Measurements from ENCODE around the gene MECP2. TPM values are rescaled to one million over a fixed set of nuclear protein-coding genes. Genes with fewer than 3 reads are reported as not detected.

The MECP2 gene
- total RNA-seq, 4 donors from 2014 or later: 22.1 to 53.1 (median 37.8) TPM

DNA sequence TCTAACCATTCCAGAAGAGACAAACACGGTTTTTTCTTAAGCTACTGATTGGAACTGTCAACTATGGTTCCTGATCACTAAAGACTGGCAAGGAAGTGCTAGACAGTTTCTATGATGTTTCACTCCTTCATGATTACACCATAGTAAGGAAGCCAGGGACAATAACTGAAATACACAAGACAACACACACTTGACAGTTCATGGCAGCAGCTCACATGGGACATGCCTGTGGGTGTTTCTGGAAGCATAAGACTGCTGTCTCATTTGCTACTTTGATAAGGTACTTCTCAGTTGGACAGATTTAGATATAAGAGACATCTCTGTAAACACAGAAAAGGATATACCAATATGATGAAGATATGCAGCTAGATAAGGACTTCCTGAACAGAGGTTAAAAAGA is 69.5 kb downstream of the MECP2 start:
- no peak for DNase-seq
- WGBS, 2 donors (ENCODE audit: low coverage in 1 of 2): 41% methylated on average over 1 of the region's 1 CpG; no CpG with 5 or more reads in 1 of the 2 donors
- no peak overlapping the region for H3K27ac ChIP-seq
- intact Hi-C loops (cut with DNase I; ENCODE audit: low total_unique reads): no loop called here
- peaks cover 0 to 10% (median 4%) of the 10 kb centered on the region in 4 donors for H3K4me1 ChIP-seq
- in situ Hi-C loops (cut with MboI; ENCODE audit: low pct_ligation_motif_present in 1 of 4, low pct_unique_long_range_greater_than_20kb in 1 of 4, low sequenced_read_pairs in 3 of 4): no loop called here
- no peaks in the 10 kb centered on the region for H3K27me3 ChIP-seq
- no peak overlapping the region for H3K4me3 ChIP-seq
- no peaks in the 10 kb centered on the region for H3K36me3 ChIP-seq
- TF ChIP-seq POLR2AphosphoS5 (IDR thresholded peaks at IDR 0.05): no peak
- TF ChIP-seq EP300 (IDR thresholded peaks at IDR 0.05; ENCODE audit: low read depth): no peak
- TF ChIP-seq, protein P1, sequence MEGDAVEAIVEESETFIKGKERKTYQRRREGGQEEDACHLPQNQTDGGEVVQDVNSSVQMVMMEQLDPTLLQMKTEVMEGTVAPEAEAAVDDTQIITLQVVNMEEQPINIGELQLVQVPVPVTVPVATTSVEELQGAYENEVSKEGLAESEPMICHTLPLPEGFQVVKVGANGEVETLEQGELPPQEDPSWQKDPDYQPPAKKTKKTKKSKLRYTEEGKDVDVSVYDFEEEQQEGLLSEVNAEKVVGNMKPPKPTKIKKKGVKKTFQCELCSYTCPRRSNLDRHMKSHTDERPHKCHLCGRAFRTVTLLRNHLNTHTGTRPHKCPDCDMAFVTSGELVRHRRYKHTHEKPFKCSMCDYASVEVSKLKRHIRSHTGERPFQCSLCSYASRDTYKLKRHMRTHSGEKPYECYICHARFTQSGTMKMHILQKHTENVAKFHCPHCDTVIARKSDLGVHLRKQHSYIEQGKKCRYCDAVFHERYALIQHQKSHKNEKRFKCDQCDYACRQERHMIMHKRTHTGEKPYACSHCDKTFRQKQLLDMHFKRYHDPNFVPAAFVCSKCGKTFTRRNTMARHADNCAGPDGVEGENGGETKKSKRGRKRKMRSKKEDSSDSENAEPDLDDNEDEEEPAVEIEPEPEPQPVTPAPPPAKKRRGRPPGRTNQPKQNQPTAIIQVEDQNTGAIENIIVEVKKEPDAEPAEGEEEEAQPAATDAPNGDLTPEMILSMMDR (IDR thresholded peaks at IDR 0.05): no peak
- no peak for TF ChIP-seq POLR2A (IDR thresholded peaks at IDR 0.05)
- H3K9me3 ChIP-seq: no peaks in the 10 kb centered on the region

DNA sequence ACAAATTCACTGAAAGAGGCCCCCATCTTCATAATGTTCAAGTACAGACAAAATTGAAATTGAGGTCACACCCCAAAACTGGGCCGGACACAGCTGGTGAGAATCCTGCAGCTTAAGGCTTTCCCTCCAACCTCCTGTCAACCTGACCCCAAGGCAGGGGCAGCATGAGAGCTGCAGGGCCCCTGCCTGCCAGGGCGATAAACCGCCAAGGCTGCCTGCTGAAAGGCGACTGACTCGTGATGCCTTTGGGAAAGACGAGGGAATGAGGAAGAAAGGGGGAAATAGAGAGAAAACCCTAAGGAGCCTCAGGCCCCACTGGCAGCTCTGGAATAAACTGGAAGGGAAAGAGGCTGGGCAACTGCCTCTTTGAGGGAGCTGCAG is 70.5 kb downstream of the MECP2 start:
- DNase-seq: no peak
- Histone ChIP-seq H3K4me1 (peaks cover 0 to 10% (median 4%) of the 10 kb centered on the region in 4 donors), H3K27me3 (no peaks in the 10 kb centered on the region), H3K4me3 (no peak overlapping the region), H3K9me3 (no peaks in the 10 kb centered on the region), H3K27ac (no peak overlapping the region), H3K36me3 (no peaks in the 10 kb centered on the region)
- WGBS, 2 donors (ENCODE audit: low coverage in 1 of 2): 79% methylated on average over 6 of the region's 6 CpGs; no CpG with 5 or more reads in 1 of the 2 donors
- in situ Hi-C loops (cut with MboI; ENCODE audit: low pct_ligation_motif_present in 1 of 4, low pct_unique_long_range_greater_than_20kb in 1 of 4, low sequenced_read_pairs in 3 of 4) (no loop called here), intact Hi-C loops (cut with DNase I; ENCODE audit: low total_unique reads) (no loop called here)
- TF ChIP-seq EP300 (IDR thresholded peaks at IDR 0.05; ENCODE audit: low read depth): no peak

DNA sequence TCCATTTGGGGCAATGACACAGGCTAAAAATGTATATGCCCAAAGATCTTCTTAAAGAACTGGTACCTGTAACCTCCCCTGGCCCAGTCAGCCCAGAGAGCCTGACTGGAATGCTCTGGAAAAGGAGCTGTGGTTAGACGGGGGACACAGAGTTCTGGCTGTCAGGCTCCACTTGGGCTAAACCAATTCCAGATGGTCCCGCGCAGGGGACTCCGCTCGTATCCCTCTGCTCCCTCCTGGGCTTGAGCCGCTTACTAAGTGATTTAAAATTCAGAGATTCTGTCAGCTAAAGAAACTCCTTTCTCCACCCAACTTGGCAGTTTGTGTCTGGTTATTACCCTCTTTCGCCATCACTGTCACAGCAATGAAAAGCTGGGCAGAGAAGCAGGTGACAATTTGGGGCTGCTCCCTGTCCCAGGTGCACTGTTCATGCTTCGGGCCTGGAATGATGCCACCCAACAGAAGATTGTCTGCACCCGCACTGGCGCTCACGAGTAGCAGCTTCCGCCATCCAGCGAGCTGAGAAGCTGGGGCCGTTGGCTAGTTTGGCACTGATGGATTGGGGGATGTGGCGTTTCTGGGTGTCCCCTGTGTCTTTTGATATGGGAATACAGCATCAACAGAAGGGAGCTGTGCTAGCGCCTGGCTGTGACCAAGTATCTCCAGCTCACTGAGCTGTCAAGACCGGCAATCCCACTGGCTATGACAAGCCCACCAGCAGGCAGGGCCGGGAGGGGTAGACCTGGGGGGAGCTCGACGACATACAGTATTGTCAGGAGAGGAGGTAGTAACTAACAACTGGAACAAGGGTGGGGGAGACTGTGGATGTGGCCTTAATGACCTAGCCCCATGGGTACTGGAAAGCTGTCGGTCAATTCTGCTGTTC is 71.1 kb downstream of the MECP2 start:
- Histone ChIP-seq H3K9me3 (no peaks in the 10 kb centered on the region), H3K27me3 (no peaks in the 10 kb centered on the region), H3K27ac (no peak overlapping the region), H3K4me1 (peaks cover 0 to 10% (median 4%) of the 10 kb centered on the region in 4 donors), H3K36me3 (no peaks in the 10 kb centered on the region), H3K4me3 (no peak overlapping the region)
- TF ChIP-seq, protein P1 (IDR thresholded peaks at IDR 0.05): no peak
- TF ChIP-seq POLR2AphosphoS5 (IDR thresholded peaks at IDR 0.05) (no peak), POLR2A (IDR thresholded peaks at IDR 0.05) (no peak), EP300 (IDR thresholded peaks at IDR 0.05; ENCODE audit: low read depth) (no peak)
- WGBS, 2 donors (ENCODE audit: low coverage in 1 of 2): 88% methylated on average over 21 of the region's 21 CpGs; no CpG with 5 or more reads in 1 of the 2 donors
- no peak for DNase-seq
- in situ Hi-C loops (cut with MboI; ENCODE audit: low pct_ligation_motif_present in 1 of 4, low pct_unique_long_range_greater_than_20kb in 1 of 4, low sequenced_read_pairs in 3 of 4): no loop called here
- intact Hi-C loops (cut with DNase I; ENCODE audit: low total_unique reads): no loop called here

DNA sequence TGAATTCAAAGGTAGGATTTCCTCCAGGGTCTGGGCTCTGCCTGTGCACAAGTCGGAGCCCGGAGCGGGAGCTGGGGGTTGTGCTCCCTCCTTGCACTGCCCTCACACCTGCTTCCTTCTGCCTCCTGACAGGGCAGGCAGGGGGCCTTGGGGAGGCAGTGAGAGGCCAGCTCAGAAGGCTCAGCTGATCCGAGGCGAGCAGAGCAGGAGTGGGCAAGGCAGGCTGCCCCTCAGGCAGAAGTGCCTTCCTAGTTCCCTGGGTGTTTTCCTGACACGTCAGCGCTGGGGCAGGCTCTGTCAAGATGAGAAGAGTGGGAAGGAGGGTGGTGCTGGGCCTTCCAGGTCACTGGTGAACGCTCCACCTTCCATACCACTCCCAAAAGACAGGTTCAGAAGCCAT is 72.3 kb downstream of the MECP2 start:
- TF ChIP-seq POLR2AphosphoS5 (IDR thresholded peaks at IDR 0.05) (no peak), EP300 (IDR thresholded peaks at IDR 0.05; ENCODE audit: low read depth) (no peak), POLR2A (IDR thresholded peaks at IDR 0.05) (no peak)
- TF ChIP-seq, protein P1 (IDR thresholded peaks at IDR 0.05): no peak
- no peaks in the 10 kb centered on the region for H3K9me3 ChIP-seq
- WGBS, 2 donors (ENCODE audit: low coverage in 1 of 2): 89% methylated on average over 8 of the region's 8 CpGs; no CpG with 5 or more reads in 1 of the 2 donors
- H3K4me1 ChIP-seq: peaks cover 0 to 18% (median 5%) of the 10 kb centered on the region in 4 donors
- intact Hi-C loops (cut with DNase I; ENCODE audit: low total_unique reads): no loop called here
- DNase-seq: no peak
- no peak overlapping the region for H3K27ac ChIP-seq
- no peaks in the 10 kb centered on the region for H3K27me3 ChIP-seq
- in situ Hi-C loops (cut with MboI; ENCODE audit: low pct_ligation_motif_present in 1 of 4, low pct_unique_long_range_greater_than_20kb in 1 of 4, low sequenced_read_pairs in 3 of 4): no loop called here
- no peaks in the 10 kb centered on the region for H3K36me3 ChIP-seq
- no peak overlapping the region for H3K4me3 ChIP-seq
